Osteoblast (primary cell): ENCODE data around the gene CCDC33. TPM values are rescaled to one million over a fixed set of nuclear protein-coding genes. Genes with fewer than 3 reads are reported as not detected.

Experiments
- DNase-seq: peaks from one replicate; pipeline ENCODE4 v3.0.0; 2011; ENCODE audit warnings: low spot score, mixed read lengths; ENCODE audit not compliant: insufficient read length; ENCODE audit errors: missing footprints
- H2AFZ ChIP-seq: 2 replicates; pipeline ENCODE4 v1.6.0; 2011; ENCODE audit warnings: mild to moderate bottlenecking, low read length
- H3K27ac ChIP-seq: 2 replicates; pipeline ENCODE4 v1.5.1; 2011; ENCODE audit warnings: mild to moderate bottlenecking, low read depth, low read length, moderate library complexity
- H3K27me3 ChIP-seq: 2 replicates; pipeline ENCODE4 v1.6.0; 2012; ENCODE audit warnings: mild to moderate bottlenecking, control low read depth, inconsistent platforms, low read length, moderate library complexity; ENCODE audit not compliant: insufficient read depth
- H3K36me3 ChIP-seq: 2 replicates; pipeline ENCODE4 v1.5.1; 2011; ENCODE audit warnings: mild to moderate bottlenecking, low read length, control low read depth, moderate library complexity; ENCODE audit not compliant: insufficient read depth
- H3K4me1 ChIP-seq: 2 replicates; pipeline ENCODE4 v1.5.1; 2011; ENCODE audit warnings: mild to moderate bottlenecking, low read length, control low read depth, moderate library complexity; ENCODE audit not compliant: insufficient read depth
- H3K4me2 ChIP-seq: 2 replicates; pipeline ENCODE4 v1.6.0; 2011; ENCODE audit warnings: mild to moderate bottlenecking, low read length; ENCODE audit not compliant: insufficient read depth
- H3K4me3 ChIP-seq: fragments of 200-600 bp; sonication (generic); 3 replicates; pipeline ENCODE4 v1.5.1; 2012; ENCODE audit warnings: mild to moderate bottlenecking, low read length, inconsistent platforms; ENCODE audit not compliant: insufficient read depth
- H3K79me2 ChIP-seq: 2 replicates; pipeline ENCODE4 v1.6.0; 2012; ENCODE audit warnings: mild to moderate bottlenecking, low read length, control low read depth, inconsistent platforms; ENCODE audit not compliant: insufficient read depth
- H3K9me3 ChIP-seq: 2 replicates; pipeline ENCODE4 v1.5.1; 2011; ENCODE audit warnings: low read depth, low read length, control low read depth
- H4K20me1 ChIP-seq: 2 replicates; pipeline ENCODE4 v1.6.0; 2012; ENCODE audit warnings: mild to moderate bottlenecking, low read length, control low read depth; ENCODE audit not compliant: insufficient read depth
- CTCF ChIP-seq: IDR thresholded peaks from 2 replicates; pipeline ENCODE4 v1.5.1; 2011; ENCODE audit warnings: mild to moderate bottlenecking, low read depth, low read length, moderate library complexity; ENCODE audit errors: extremely low read depth
- total RNA-seq: library from RNA; depleted of rRNA; stranded (reverse); fragments of >200 nt; gene quantifications from 2 replicates; pipeline ENCODE4 v1.2.3, GENCODE V29; 2012

Gene CCDC33
- total RNA-seq, 1 donor = not detected

DNA sequence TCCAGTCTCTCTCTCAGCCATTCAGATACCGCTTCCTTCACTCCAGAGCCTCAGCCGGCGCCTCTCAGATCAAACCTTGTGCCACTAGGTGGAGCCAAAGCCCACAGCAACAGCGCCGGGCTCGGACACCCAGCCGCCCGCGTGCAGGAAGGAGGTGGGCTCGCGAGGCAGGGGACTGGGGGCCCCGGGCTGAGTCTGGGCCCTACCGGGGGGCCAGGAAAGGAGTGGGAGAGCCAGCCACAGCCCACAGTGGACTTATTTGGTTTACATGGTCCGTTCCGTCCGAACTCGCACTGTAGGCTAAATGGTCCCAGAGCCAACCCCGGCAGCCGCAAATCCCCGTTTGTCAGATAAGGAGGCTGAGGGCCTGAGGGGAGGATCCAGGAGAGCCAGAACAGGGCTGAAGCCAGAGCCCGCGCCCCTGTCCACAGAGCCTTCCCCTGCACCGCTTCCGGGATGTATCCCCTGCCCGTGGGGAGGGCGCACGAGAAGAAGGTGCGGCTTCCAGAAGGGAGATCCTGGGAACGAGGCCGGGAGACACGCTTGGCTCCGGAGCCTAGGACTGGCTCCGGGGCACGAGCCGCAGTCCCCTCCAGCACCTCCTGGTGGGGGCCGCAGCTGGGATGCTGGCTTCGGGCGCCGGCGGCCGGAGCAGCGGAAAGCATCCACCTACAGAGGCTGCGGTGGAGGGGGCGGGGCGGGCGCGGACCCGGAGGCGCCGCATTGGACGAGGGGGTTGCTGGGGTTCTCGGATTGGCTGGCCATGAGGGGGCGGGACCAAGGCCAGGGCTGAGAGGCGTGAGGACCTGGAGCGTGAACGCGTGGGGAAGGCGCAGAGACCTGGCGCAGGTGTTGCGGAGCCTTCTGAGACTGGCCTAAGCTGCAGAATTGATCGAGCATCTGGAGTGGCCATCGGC is 137.9 kb downstream of the CCDC33 start:
- H3K9me3 ChIP-seq = no peaks in the 10 kb centered on the region
- peak overlapping the region; percentile 85 for H3K4me3 ChIP-seq
- peaks cover 22% of the 10 kb centered on the region for H3K4me1 ChIP-seq
- no peaks in the 10 kb centered on the region for H3K36me3 ChIP-seq
- DNase-seq = peak; percentile 99
- H3K27me3 ChIP-seq = no peaks in the 10 kb centered on the region
- H3K27ac ChIP-seq = peak overlapping the region; percentile 28
- no peaks in the 10 kb centered on the region for H4K20me1 ChIP-seq
- TF ChIP-seq CTCF = peak; percentile 88
- H2AFZ ChIP-seq = peak overlapping the region; percentile 95
- no peaks in the 10 kb centered on the region for H3K79me2 ChIP-seq
- H3K4me2 ChIP-seq = peak overlapping the region; percentile 95

GRCh38 chr15:74374648-74375302 is 138.6 kb downstream of the CCDC33 start:
- Histone ChIP-seq H4K20me1 (no peaks in the 10 kb centered on the region), H3K79me2 (no peaks in the 10 kb centered on the region), H3K9me3 (no peaks in the 10 kb centered on the region), H2AFZ (peak overlapping the region; percentile 52), H3K4me1 (peaks cover 19% of the 10 kb centered on the region), H3K27me3 (no peaks in the 10 kb centered on the region), H3K27ac (no peak overlapping the region), H3K4me3 (peak overlapping the region; percentile 85), H3K4me2 (peak overlapping the region; percentile 95), H3K36me3 (no peaks in the 10 kb centered on the region)
- no peak for TF ChIP-seq CTCF
- DNase-seq = peak; percentile 53

- H4K20me1 ChIP-seq = no peaks in the 10 kb centered on the region
- no peaks in the 10 kb centered on the region for H3K27me3 ChIP-seq
- no peaks in the 10 kb centered on the region for H3K9me3 ChIP-seq
- H3K36me3 ChIP-seq = no peaks in the 10 kb centered on the region
- H2AFZ ChIP-seq = peak overlapping the region; percentile 13
- peak; percentile 94 for TF ChIP-seq CTCF
- H3K79me2 ChIP-seq = no peaks in the 10 kb centered on the region
- H3K4me3 ChIP-seq = no peak overlapping the region
- no peak overlapping the region for H3K27ac ChIP-seq
- peaks cover 19% of the 10 kb centered on the region for H3K4me1 ChIP-seq
- peak; percentile 88 for DNase-seq
- peak overlapping the region; percentile 95 for H3K4me2 ChIP-seq
Observed at GRCh38 chr15:74375303-74375693, 139.2 kb downstream of the CCDC33 start.

- H3K4me1 ChIP-seq = peaks cover 20% of the 10 kb centered on the region
- no peaks in the 10 kb centered on the region for H4K20me1 ChIP-seq
- H2AFZ ChIP-seq = no peak overlapping the region
- no peak for DNase-seq
- H3K36me3 ChIP-seq = no peaks in the 10 kb centered on the region
- no peaks in the 10 kb centered on the region for H3K27me3 ChIP-seq
- no peaks in the 10 kb centered on the region for H3K79me2 ChIP-seq
- H3K4me3 ChIP-seq = no peak overlapping the region
- no peak overlapping the region for H3K4me2 ChIP-seq
- H3K27ac ChIP-seq = no peak overlapping the region
- H3K9me3 ChIP-seq = no peaks in the 10 kb centered on the region
- TF ChIP-seq CTCF = no peak
Observed at GRCh38 chr15:74376226-74376625, 140.1 kb downstream of the CCDC33 start.
